Measurements from ENCODE around the gene CCDC88C.

CCDC88C gene

GRCh38 chr14:91350483-91350812 lies 67.2 kb downstream of the CCDC88C start:
- H3K27me3 ChIP-seq (ENCODE audit: insufficient read depth, low read length, poor library complexity) = no peaks in the 10 kb centered on the region
- DNase-seq (no peak), ATAC-seq (ENCODE audit: insufficient read depth, low read depth) (peak; percentile 2; the same call in 1 of the 3 replicates)
- H4K20me1 ChIP-seq (ENCODE audit: insufficient read depth, low read length) = peaks cover 64% of the 10 kb centered on the region
- H3K36me3 ChIP-seq (ENCODE audit: insufficient read depth, low read length) = peaks cover 24% of the 10 kb centered on the region
- H3K4me1 ChIP-seq (ENCODE audit: insufficient read depth, low read length) = peaks cover 33% of the 10 kb centered on the region
- H3K4me3 ChIP-seq (ENCODE audit: low read depth in 1 of 2, low read length in 2 of 2) = peak overlapping the region; percentile 14 to 59; a peak in 3 of 4 replicates
- no peaks in the 10 kb centered on the region for H3K9me3 ChIP-seq (ENCODE audit: insufficient read depth, low read length, severe bottlenecking)
- peak overlapping the region; percentile 33 for H2AFZ ChIP-seq (ENCODE audit: low read depth, low read length)
- H3K27ac ChIP-seq (ENCODE audit: low read length) = peak overlapping the region; percentile 75
- H3K9ac ChIP-seq (ENCODE audit: low read depth, low read length) = peak overlapping the region; percentile 52
- H3K4me2 ChIP-seq (ENCODE audit: insufficient read depth, low read length) = peak overlapping the region; percentile 70
- TF ChIP-seq CTCF (IDR thresholded peaks at IDR 0.05; ENCODE audit: borderline replicate concordance, extremely low read depth, low read length, poor library complexity, severe bottlenecking) (no peak), EZH2 (IDR thresholded peaks at IDR 0.05; ENCODE audit: borderline replicate concordance, low read depth, low read length, severe bottlenecking) (no peak)
- H3K79me2 ChIP-seq (ENCODE audit: insufficient read depth, low read length) = peaks cover 81% of the 10 kb centered on the region

- Histone ChIP-seq H3K36me3 (ENCODE audit: insufficient read depth, low read length) (peaks cover 18% of the 10 kb centered on the region), H3K4me2 (ENCODE audit: insufficient read depth, low read length) (no peak overlapping the region; the same call in 1 of the 2 replicates), H2AFZ (ENCODE audit: low read depth, low read length) (no peak overlapping the region), H3K4me1 (ENCODE audit: insufficient read depth, low read length) (peaks cover 33% of the 10 kb centered on the region), H3K79me2 (ENCODE audit: insufficient read depth, low read length) (peaks cover 82% of the 10 kb centered on the region), H4K20me1 (ENCODE audit: insufficient read depth, low read length) (peaks cover 57% of the 10 kb centered on the region), H3K9me3 (ENCODE audit: insufficient read depth, low read length, severe bottlenecking) (no peaks in the 10 kb centered on the region), H3K27ac (ENCODE audit: low read length) (no peak overlapping the region), H3K27me3 (ENCODE audit: insufficient read depth, low read length, poor library complexity) (no peaks in the 10 kb centered on the region), H3K4me3 (ENCODE audit: low read depth in 1 of 2, low read length in 2 of 2) (no peak overlapping the region), H3K9ac (ENCODE audit: low read depth, low read length) (no peak overlapping the region)
- no peak for DNase-seq
- no peak for TF ChIP-seq CTCF (IDR thresholded peaks at IDR 0.05; ENCODE audit: borderline replicate concordance, extremely low read depth, low read length, poor library complexity, severe bottlenecking)
- TF ChIP-seq EZH2 (IDR thresholded peaks at IDR 0.05; ENCODE audit: borderline replicate concordance, low read depth, low read length, severe bottlenecking) = no peak
- no peak for ATAC-seq (ENCODE audit: insufficient read depth, low read depth)
Observed at GRCh38 chr14:91349481-91350074, 68.0 kb downstream of the CCDC88C start.

GRCh38 chr14:91348845-91349465 lies 68.7 kb downstream of the CCDC88C start:
- H3K4me1 ChIP-seq (ENCODE audit: insufficient read depth, low read length) = peaks cover 33% of the 10 kb centered on the region
- no peak overlapping the region for H3K4me3 ChIP-seq (ENCODE audit: low read depth in 1 of 2, low read length in 2 of 2)
- H3K9me3 ChIP-seq (ENCODE audit: insufficient read depth, low read length, severe bottlenecking) = no peaks in the 10 kb centered on the region
- ATAC-seq (ENCODE audit: insufficient read depth, low read depth) (no peak), DNase-seq (no peak)
- no peaks in the 10 kb centered on the region for H3K27me3 ChIP-seq (ENCODE audit: insufficient read depth, low read length, poor library complexity)
- H3K9ac ChIP-seq (ENCODE audit: low read depth, low read length) = no peak overlapping the region
- TF ChIP-seq EZH2 (IDR thresholded peaks at IDR 0.05; ENCODE audit: borderline replicate concordance, low read depth, low read length, severe bottlenecking) (no peak), CTCF (IDR thresholded peaks at IDR 0.05; ENCODE audit: borderline replicate concordance, extremely low read depth, low read length, poor library complexity, severe bottlenecking) (no peak)
- no peak overlapping the region for H3K27ac ChIP-seq (ENCODE audit: low read length)
- peaks cover 12% of the 10 kb centered on the region for H3K36me3 ChIP-seq (ENCODE audit: insufficient read depth, low read length)
- peaks cover 51% of the 10 kb centered on the region for H4K20me1 ChIP-seq (ENCODE audit: insufficient read depth, low read length)
- no peak overlapping the region for H2AFZ ChIP-seq (ENCODE audit: low read depth, low read length)
- no peak overlapping the region for H3K4me2 ChIP-seq (ENCODE audit: insufficient read depth, low read length)
- H3K79me2 ChIP-seq (ENCODE audit: insufficient read depth, low read length) = peaks cover 76% of the 10 kb centered on the region

All from DND-41 (cell line).